Cardiac septum (tissue), 1 donor: ENCODE measurements around the gene UNKL. TPM values are rescaled to one million over a fixed set of nuclear protein-coding genes. Genes with fewer than 3 reads are reported as not detected.
A peak's percentile ranks its signal among the peaks of the same experiment; 100 is the strongest.

Experiments
- DNase-seq: peaks from one replicate; pipeline ENCODE4 v3.0.0-alpha.2; 2020; ENCODE audit warnings: low spot score
- intact Hi-C: fragments of 100-400 bp; cut with DNase I; formaldehyde crosslinking; loops from one replicate; pipeline ENCODE4 v1.14.0; 2022
- total RNA-seq: library from RNA; stranded (reverse); fragmentation: NEBNext Ultra II Directional; extraction: Animal tissue kit (Norgen Biotek cat#: 25700); gene quantifications from one replicate; pipeline ENCODE4 v1.2.1, GENCODE V29; 2021
- donor health status: DM: no; HTN: no; CAD: no.

The UNKL gene
- total RNA-seq, 1 donor from 2014 or later: 7.4 TPM

DNA sequence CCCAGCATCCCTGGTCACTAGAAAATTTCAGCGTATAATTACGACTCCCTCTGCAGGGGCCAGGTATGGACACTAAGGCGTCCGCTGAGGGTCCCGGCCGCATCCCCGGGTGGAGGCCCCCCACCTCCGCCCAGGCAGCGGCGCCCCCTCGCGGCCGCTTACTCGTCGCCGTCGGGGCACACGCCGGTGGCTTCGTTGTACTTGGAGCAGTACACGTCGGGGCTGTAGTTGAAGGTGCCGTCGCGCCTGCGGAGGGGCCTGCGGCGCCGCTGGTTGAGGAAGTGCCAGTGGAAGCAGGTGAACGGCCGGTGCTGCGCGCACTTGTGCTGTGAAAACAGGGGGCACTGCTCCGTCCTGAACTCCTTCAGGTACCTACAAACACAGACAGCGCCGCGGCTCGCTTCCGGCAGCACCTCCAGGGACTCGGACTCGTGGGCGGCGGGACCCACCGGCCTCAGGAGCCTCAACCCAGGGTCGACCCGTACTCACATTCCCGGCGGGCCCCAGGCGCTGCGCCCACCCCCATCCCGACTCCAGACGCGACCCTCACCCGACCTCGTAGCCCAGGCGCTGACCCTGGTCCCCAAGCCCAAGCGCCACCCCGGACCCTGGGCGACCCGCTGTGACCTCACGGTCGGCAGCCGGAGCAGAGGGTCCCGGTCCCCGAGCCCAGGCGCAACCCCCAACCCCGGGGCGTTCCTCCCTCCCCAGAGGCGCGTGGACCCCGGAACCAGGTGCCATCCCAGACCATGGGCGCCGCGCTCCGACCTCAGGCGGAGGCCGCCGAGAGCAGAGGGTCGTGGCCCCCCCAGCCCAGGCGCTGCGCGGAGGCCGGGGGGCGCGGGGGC is 596 bp downstream of the UNKL start:
- no peak for DNase-seq
- intact Hi-C loops: no loop called here

DNA sequence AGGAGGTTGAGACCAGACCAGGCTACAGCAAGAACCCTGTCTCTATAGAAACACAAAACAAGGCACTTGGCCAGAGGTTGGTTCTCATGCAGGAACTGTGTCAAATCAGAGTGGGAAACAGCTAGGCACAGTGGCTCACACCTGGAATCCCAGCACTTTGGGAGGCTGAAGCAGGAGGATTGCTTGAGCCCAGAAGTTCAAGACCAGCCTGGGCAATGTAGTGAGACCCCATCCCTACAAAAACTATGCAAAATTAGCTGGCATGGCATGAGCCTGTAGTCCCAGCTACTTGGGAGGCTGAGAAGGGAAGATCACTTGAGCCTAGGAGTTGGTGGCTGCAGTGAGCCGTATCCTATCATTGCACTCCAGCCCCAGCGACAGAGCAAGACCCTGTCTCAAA is 1.7 kb downstream of the UNKL start:
- intact Hi-C loops: no loop called here
- no peak for DNase-seq

DNA sequence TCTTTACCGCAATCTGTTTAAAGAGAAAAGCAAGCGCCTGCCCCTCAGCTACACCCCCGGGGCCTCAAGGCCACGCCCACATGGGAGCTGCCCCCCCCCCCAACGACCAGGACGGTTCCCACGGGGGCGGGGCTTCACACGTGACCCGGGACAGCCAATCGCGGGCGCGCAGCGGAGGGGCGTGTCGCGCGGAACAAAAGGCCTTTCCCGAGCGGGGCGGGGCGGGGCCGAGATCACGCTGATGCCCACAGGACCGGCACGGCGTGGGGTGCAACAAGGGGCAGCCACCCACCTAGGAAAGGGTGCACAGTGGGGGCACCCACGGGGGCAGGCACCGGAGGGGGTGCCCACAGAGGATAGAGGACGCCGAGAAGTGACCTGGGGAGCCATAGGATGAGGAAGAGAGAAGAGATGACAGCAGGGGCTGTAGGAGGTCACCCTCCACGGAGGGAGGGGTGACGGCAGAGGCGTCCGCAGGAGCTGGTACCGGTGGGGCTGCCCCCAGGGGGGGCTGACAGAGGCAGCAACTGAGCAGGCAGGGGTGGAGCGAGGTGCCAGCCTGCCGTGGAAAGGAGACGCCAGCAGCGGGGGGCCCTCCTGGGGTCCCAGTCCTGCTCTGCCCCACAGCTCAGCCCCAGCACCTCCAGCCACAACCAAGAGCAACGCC is 6.2 kb downstream of the UNKL start:
- intact Hi-C loops: no loop called here
- peak; percentile 97 for DNase-seq

DNA sequence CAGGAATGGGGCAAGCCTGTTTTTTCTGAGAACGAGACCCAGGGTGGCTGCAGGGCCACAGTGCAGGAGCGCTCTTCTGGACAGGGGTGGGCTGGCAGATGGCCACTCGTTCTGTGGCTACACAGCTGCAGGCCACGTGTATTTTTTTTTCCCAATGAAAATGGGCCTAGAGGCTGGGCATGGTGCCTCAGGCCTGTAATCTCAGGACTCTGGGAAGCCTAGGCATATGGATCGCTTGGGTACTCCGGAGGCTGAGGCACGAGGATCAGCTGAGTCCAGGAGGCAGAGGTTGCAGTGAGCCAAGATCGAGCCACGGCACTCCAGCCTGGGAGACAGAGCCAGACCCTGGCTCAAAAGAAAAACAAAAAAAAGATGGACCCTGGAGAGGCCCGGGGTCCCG is 6.8 kb downstream of the UNKL start:
- intact Hi-C loops: no loop called here

DNA sequence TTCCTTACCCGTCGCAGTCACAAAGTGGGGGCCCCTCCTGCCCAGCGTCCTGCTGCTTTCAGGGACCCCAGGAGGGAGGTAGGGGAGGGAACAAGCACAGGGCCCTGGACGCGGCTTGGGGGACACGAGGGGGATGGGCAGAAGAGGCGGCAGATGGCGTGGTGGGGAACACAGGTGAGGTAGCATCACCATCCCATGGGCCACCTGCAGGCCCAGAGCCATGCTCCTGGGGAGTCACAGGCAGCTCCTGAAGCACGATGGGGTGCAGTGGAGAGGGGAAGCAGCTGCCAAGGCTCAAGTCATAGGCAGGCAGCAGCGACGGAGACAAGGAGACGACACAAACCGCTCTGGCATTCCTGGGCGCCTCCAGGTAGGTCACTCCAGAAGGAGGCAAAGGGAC is 10.8 kb downstream of the UNKL start:
- DNase-seq: no peak
- intact Hi-C loops: no loop called here

More for the DNA sequence above, 6.8 kb downstream of the UNKL start:
- no peak for DNase-seq

DNA sequence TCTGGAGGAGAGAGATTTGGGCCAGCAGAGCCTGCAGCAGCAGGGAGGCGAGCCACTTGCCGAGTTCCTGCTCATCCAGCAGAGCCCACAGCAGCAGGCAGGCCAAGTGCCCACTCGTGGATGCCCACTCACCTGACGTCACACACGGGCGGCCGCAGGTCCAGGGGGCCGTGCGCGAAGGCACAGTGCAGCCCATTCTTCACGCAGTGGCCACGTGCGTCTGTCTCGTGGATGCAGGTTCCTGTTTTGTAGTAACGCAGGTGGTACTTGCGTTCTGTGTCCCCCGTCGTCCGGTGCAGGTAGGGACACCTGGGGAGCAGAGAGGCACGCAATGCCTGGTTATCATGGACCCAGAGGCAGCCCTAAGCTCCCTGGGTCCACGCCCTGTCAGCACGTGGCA is 11.5 kb downstream of the UNKL start:
- intact Hi-C loops: no loop called here
- no peak for DNase-seq

DNA sequence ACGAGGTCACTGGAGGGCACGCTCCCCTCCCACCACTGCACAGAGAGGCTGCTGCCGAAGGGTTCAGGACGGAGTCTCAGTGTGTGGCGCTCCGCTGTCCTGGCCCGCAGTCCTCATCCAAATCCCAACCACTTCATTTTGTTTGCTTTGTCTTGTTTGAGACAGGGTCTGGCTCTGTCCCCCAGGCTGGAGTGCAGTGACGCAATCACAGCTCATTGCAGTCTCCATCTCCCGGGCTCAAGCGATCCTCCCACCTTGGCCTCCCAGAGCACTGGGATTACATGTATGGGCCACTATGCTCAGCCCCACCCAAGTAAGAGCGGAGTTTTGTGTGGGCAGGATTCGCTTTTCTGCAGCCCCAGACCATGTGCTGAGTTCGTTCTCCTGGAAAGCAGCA is 12.7 kb downstream of the UNKL start:
- no peak for DNase-seq
- intact Hi-C loops: no loop called here

DNA sequence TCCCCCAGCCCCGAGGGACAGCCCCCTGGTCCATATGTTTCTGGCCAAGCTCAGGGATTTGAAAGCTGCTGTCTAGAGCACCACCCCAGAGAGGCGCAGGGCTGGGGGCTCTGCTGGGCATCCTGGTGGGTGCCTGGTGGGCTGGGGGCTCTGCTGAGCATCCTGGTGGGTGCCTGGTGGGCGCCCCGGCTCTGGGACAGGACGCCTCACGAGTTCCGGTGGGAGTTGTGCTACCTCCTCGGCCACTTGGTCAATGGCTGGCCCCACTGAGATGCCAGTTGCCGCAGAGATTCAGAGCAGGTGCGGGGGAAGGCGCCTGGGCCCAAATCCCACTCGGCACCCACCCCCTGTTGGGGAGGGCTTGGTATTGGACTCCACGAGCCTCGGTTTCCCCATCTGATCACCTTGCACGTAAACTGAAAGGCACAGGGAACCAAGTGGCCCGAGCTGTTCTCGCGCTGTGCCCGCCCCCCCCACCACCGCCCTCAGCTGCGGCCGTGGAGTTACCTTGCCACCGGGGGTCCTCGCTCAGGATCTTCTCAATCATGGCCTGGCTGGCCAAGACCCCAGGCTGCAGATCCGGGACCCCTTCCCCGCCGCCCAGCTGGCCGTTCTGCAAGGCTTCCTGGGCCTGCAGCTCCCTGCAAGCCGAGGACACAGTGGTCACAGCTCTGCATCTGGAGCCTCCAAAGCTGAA is 13.3 kb downstream of the UNKL start:
- intact Hi-C loops: no loop called here
- DNase-seq: no peak

DNA sequence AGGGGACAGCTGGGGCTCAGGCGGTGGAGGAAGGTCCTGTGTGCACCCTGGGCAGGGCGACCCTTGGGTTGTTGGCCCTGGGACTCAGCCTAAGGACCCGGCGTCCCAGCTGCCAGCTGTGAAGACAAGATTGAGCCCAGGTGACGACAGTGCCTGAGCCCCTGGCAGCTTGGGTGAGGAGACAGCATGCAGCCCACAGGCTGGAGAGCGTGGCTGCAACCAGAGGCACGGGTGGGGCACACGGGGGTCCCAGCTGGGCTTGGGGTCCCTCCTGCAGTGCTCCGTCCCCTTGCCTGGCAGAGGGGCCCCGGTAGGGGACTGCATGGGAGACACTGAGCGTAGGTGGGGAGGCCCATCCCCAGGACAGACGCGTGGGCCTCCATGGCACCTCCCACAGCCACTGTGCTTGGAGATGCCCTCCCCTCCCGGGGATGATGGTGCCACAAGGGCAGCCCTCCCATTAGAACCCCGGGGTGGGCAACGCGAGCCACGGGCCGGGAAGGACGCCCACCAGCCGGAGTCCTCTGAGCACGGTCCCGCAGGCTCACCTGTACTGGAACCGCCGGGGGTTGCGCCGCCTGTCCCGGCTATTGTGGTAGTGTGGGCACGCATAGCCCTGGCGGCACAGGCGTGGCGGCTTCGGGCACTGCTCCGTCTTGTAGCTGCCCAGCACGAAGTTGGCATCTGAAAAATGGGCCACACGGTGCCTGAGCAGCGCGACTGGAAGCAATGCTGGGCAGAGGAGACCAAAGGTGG is 15.5 kb downstream of the UNKL start:
- DNase-seq: no peak
- intact Hi-C loops: no loop called here

DNA sequence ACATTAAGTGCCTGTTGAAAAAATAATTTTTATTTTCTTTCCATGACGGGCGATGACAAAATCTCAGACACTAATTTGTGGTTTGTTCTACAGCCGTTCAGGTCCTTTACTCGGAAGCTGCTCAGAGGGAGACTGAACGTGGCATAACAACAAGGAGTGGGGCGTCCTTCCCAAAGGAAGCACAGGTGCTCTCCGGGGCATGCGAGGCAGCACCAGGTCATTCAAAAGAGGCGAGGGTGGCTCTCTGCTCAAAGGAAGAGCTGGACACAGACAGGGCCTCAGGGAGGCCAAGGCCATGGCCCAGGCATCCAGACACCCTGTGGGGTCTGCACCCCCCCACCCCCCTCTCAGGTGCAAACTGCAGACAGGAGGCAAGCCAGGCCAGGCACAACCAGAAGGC is 16.2 kb downstream of the UNKL start:
- no peak for DNase-seq
- intact Hi-C loops: no loop called here

DNA sequence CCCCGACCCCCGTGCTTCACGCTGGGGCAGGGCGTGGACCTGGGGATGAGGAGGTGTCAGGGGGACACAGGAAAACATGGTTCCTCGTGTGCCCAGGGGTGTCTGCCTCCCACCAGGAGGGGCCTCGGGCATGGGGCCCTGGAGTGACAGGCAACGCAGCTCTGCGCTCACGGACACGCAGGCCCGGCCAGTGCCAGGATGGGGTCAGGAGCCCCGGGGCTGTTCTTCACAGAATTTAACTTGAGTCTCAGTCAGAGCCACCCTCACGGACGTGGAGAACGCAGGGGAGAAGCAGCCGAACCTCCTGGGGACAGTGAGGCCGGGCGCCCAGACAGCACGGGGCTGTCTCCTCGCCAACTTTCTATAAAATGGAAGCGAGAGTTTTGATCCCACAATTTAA is 16.7 kb downstream of the UNKL start:
- no peak for DNase-seq
- intact Hi-C loops: no loop called here

DNA sequence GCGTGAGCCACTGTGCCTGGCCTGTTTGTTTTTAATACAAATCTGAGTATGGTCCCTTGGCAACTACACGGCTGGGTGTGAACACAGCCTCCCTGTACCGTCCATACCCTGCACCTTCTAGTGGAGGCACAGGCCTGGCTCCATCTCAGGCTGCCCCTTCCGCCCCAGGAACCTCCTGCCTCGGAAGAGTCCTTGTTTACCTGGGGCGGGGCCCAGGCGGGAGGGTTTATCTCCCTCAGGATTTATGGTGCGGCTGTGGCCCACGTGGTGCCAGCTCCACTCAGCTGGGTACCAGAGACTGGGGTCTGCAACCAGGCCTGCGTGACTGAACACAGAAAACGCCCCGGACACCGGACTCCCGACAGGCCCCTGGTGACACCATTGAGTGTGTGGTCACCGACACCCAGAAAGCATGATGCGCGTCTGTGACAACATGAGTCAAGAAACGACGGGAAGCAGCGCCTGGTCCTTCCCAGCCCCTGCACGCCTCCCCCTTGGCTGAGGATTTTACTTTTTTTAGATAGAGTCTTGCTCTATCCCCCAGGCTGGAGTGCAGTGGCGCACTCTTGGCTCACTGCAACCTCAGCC is 19.0 kb downstream of the UNKL start:
- no peak for DNase-seq

DNA sequence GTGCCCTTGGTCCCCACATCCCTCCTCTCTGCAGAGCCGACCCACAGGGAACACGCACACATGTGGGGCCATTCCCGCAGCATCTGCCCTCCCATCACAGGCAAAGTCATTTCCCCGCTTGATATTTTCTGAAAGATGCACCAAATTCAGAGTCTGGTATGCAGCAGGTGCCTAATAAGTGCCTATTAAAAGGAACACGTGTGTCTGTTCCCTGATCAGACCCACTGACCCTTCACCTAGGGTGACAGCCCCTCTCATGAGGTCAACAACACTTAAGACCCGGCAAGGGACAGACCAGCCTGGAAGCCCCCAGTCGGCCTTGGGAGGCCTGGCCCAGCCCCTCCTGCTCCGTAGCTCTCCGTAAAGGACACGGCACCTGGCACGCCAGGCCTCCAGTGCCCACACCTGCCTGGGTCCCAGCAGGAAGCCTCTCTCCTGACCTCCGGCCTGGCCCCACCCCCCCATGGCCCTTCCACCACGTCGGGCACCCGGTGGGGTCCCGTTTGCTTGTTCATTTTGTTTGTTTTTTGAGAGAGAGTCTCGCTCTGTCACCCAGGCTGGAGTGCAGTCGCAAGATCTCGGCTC is 20.0 kb downstream of the UNKL start:
- intact Hi-C loops: no loop called here
- no peak for DNase-seq

More for the DNA sequence above, 19.0 kb downstream of the UNKL start:
- intact Hi-C loops: no loop called here

DNA sequence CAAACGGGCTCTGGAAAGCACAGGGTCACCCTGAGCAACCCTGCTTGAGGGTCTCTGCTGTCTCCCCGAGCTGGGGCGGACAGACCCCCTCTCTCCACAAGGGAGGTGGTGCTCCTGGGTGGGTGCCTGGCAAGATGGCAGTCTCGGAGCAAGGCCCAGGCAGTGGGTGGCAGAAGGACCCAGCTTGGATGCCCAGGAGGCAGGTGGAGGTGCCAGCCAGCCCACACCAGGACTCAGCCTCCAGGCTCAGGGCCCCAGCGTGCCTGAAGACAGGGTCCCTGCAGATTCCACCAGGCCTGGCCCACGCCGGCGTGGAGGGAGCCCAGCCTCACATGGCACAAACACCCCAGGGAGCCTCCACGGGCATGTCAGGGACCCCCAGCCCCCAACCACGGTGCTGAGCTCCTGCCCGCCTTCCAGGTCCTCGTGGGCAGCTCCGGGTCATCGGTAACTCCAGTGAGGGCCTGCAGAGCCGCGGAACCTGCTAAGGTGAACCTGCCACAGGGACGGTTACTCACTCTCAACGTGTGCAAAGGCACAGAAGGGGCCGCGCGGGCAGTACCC is 20.8 kb downstream of the UNKL start:
- no peak for DNase-seq
- intact Hi-C loops: no loop called here

DNA sequence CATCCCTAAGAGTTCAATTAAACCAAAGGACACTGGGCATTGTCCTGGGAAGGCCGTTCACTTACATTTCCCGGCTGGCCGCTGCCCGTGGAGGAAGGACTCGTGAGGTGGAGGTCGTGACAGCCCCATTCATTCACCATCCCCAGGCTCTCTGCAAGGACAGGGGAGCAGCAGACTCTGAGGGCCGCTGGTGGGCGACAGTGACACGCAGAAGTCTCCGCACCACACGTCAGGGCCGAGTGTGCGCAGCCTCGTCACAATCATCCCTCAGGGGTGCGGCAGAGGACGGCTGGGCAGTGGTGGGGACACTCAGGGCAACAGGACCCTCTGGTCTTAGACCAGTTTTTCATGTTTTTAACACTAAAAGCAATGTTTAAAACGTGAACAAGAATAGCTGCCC is 21.7 kb downstream of the UNKL start:
- no peak for DNase-seq
- intact Hi-C loops: no loop called here

DNA sequence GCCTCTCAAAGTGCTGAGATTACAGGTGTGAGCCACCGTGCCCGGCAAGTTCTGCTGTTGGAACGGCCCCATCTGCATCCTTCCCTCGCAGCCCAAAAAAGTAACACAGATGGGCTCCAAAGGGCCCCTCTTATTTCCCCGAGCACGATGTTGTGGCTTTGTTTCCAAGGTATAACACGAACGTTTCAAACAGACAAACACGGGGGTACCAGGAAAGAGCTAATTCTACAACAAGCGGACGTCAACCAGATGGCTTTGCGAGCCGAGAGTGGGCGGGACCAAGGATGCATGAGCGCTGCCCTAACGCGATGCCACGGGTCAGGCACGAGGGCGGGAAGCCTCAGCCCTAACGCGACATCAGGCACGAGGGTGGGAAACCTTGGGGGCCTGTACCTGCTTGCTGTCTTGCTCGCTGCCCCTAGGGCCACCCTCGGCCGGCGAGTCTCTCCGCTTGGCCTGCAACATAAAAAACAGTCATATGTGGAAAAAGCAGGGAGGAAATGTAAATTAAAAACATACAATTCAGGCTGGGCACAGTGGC is 24.2 kb downstream of the UNKL start:
- intact Hi-C loops: no loop called here
- no peak for DNase-seq

DNA sequence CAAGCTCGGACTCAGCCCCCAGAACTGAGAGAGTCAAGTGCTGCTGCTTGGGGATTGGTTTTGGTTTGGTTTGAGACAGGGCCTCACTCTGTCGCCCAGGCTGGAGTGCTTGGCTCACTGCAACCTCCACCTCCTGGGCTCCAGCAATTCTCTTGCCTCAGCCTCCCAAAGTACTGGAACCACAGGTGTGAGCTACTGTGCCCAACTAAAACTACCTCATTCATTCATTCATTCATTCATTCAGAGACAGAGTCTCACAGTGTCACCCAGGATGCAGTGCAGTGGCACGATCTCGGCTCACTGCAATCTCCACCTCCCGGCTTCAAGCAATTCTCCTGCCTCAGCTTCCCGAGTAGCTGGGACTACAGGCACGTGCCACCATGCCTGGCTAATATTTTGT is 24.7 kb downstream of the UNKL start:
- no peak for DNase-seq
- intact Hi-C loops: no loop called here

DNA sequence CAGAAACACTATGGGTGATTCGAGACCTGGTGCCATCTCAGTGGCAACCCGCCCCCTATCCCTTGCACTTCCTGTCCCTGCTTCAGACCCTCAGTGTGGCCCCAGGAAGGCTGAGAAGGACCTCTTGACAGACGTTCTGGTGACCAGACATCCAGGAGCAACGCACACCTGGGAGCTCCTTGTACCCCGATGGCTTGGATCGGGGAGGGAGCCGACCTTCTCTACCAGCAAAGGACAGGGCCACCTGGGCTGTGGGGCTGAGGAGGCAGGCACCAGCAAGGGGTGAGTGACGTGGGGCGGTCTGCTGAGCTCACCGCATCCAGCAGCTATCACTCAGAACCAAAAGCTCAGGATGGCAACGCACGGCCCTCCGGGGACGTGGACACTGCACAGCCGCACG is 27.2 kb downstream of the UNKL start:
- no peak for DNase-seq
- intact Hi-C loops: no loop called here

DNA sequence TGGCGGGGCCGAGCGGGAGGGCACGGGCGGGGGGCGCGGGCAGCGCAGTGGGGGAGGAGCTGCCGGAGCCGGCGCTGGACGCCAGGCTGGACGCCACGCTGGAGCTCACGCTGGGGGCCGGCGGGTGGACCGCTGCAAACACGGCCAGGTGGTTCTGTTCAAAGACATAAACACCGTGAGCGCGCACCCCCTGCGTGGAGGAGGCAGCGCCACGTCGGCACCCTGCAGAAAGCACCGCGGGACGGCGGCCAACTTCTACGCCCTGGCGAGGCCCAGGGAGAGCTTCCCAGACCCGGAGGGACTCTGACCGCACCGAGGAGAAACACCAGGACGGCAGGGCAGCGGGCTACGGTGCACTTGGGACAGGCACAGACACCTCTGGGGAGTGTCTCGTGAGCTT is 29.3 kb downstream of the UNKL start:
- no peak for DNase-seq
- intact Hi-C loops: no loop called here
